HG03060 (cell line): ENCODE measurements around the gene EIPR1.
"Not testable (repeated sequence)": the region's sequence is repeated elsewhere in the genome, so short reads cannot be mapped to it uniquely, and the experiment has no call there.

ENCODE experiments used
- ATAC-seq: cut with Tn5 transposase; IDR thresholded peaks from one replicate; pipeline ENCODE4 v1.9.1; 2021; ENCODE audit warnings: low read depth, moderate number of reproducible peaks; ENCODE audit not compliant: unreplicated experiment

Gene EIPR1

GRCh38 chr2:3403587-3404334 is 26.1 kb upstream of the EIPR1 start:
- ATAC-seq = peak; percentile 100

- no peak for ATAC-seq
Observed at GRCh38 chr2:3399829-3400228, 22.2 kb upstream of the EIPR1 start.

GRCh38 chr2:3399381-3399780 is 21.8 kb upstream of the EIPR1 start:
- ATAC-seq = no peak

GRCh38 chr2:3398857-3399256 is 21.2 kb upstream of the EIPR1 start:
- ATAC-seq = no peak

GRCh38 chr2:3396920-3397559 is 19.4 kb upstream of the EIPR1 start:
- ATAC-seq = no peak

GRCh38 chr2:3392216-3392615 is 14.6 kb upstream of the EIPR1 start:
- ATAC-seq = no peak

- ATAC-seq = no peak
Observed at GRCh38 chr2:3390041-3390440, 12.4 kb upstream of the EIPR1 start.

- ATAC-seq = no peak
Observed at GRCh38 chr2:3389193-3389592, 11.6 kb upstream of the EIPR1 start.

GRCh38 chr2:3388412-3388738 is 10.8 kb upstream of the EIPR1 start:
- no peak for ATAC-seq

GRCh38 chr2:3387644-3388411 is 10.2 kb upstream of the EIPR1 start:
- no peak for ATAC-seq

- no peak for ATAC-seq
Observed at GRCh38 chr2:3387011-3387410, 9.4 kb upstream of the EIPR1 start.

GRCh38 chr2:3386448-3386958 is 8.9 kb upstream of the EIPR1 start:
- no peak for ATAC-seq

GRCh38 chr2:3379647-3380534 is 2.3 kb upstream of the EIPR1 start, which contains the start of gene TRAPPC12:
Gene TRAPPC12 (plus strand): TSS chr2:3379694. CDS start chr2:3387624, 7,930 bp downstream.
- ATAC-seq = peak; percentile 40

- no peak for ATAC-seq
Observed at GRCh38 chr2:3379339-3379646, 1.7 kb upstream of the EIPR1 start.

- ATAC-seq = peak; percentile 2
Observed at GRCh38 chr2:3377279-3377611, 373 bp downstream of the EIPR1 start.

GRCh38 chr2:3376821-3377220 is 797 bp downstream of the EIPR1 start:
- no peak for ATAC-seq

GRCh38 chr2:3369340-3370181 is 8.1 kb downstream of the EIPR1 start:
- not testable (repeated sequence) for ATAC-seq

GRCh38 chr2:3368261-3368722 is 9.3 kb downstream of the EIPR1 start:
- no peak for ATAC-seq

GRCh38 chr2:3365219-3365618 is 12.4 kb downstream of the EIPR1 start:
- ATAC-seq = no peak
